Fibroblast of peridontal ligament (primary cell): ENCODE measurements around the gene IRF2BP1.
"Not testable (repeated sequence)": the region's sequence is repeated elsewhere in the genome, so short reads cannot be mapped to it uniquely, and the experiment has no call there.

ENCODE experiments used
- DNase-seq: peaks from one replicate; pipeline ENCODE4 v3.0.0-alpha.2; 2010; ENCODE audit errors: extremely low read depth

The IRF2BP1 gene

DNA sequence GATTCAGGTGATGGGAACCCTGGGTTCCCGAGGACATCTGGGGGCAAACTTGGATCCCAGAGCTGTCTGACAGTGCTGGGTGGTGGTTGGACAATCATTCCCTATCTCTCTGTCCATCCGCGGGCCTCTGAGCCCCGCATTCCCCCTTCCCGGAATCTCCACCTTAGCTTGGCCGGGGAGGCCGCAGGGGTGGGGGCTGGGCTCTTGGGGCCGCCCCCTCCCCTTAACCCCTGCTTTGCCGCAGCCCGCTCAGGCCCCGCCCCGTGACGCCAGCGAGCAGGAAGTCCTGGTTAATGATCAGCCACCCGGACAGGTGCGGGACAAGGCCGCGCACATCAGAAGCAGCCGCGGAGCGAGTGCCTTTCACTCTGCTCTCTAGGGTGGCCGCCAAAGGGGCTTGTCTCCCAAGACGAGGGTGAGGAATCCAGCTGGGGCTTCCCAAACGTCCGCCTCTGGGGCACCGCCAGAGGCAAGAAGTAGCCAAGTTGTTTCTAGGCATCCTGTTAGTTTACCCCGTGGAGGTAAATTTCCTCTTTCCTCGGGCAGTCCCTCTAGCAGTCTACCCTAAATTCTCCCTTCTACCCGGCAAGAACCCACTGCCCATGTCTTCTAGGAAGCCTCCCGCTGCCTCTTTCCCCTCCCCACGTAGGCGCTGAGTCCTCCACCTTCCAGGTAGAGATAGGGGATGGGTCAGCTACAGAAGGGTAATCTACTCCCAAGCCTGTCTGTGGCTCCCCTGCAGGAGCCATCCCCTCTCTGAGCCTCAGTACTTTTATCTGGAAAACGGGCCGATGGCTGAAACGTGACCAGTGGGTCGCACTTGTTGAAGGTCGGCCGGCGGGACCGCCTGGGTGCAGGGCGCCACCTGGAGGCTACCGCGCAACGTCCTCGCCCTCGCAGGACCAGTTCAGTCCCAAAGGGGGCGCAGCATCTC is 3.0 kb downstream of the IRF2BP1 start:
- DNase-seq: peak; percentile 86

DNA sequence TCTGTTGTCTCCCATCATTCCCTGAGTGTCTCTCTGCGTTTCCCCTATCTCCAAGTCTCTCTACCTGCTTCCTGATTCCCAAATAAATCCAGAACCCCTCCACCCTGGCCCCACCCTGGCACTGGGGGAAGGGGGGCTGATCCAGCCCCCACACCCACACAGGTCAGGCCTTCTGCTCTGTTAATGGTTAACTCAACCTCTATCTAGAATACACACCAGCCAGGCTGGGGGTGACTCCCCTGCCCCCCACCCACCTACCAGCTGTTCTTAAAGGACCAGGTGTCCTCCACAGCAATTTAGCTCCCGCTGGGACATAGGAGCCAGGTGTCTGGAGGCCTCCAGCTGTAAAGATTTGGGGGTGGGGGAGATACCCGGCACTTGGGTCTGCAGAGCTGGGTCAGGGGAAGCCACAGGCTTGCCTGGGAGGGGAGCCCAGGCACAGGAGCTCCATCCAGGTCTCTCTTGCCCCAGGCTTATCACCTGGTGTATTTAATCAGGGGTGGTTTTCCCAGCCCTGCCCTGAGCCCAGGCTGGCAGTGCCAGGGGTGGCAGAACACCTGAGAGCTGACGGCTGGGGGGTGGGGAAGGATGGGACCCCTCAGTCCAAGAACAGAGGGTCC is 3.9 kb downstream of the IRF2BP1 start:
- DNase-seq: no peak

DNA sequence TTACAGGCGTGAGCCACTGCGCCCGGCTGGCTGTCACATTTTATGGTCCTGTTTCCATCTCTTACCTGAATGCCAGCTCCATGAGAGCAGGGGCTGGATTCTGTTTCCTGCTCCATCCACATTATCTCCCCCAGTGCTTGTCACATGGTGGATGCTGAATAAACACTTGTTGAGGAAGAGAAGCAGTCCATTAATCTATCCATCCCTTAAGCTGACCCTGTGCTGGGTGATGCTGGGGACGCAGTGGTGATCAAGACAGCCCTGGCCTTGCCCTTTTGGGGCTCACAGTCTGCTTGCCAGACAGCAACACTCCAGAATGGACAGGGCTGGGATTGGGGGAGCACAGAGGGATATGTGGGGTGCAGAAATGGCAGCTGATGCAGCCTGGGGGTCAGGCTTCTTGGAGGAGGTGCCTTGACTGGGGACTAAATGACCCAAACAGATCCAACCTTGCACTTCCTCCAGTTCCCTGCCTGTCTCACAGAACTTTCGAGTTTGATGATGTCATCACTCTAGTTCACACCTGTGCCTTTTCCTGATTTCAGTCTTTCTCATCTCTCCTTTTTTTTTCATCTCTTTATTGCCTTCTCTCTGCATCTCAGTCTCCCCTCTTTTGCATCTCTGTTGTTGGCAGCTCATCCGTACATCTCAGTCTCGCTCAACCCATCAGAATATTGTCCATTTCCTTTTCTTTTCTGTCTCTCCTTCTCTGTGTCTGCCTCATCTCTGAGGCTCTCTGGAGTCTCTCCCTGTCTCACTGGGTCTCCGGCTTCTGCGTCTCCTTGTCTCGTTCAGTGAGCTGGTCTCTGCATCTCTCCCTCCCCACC is 4.6 kb downstream of the IRF2BP1 start:
- DNase-seq: no peak

DNA sequence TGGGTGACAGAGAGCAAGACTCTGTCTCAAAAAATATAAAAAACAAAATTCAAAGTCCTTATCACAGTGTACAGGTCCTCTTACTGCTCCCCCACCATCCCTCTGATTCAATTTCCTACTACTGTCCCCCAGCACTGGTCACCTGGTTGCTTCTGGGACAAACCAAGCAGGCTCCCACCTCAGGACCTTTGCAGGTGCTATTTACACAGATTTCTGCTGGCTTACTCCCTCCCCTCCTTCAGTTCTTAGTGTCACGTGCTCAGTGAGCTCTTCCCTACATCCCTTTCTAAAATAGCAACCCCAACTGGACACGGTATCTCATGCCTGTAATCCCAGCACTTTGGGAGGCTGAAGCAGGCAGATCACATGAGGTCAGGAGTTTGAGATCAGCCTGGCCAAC is 6.0 kb downstream of the IRF2BP1 start:
- no peak for DNase-seq

DNA sequence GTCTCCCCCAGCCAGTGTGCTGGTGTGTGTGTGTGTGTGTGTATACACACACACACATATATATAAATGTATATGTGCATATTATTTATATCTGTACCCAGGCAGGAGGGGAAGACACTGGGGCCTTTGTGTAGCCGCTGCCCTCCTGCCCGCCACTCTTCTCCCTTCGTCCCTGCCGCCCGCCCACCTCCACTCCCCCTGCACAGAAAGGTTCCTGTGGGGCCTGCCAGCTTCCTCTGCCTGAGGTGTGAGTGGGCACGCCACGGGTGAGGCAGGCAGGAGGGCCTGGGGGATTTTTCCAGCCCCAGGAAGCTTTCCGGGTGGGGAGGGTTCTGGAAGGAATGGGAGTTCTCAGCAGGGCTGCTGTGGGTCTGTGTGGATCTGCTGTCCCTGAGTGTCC is 6.9 kb downstream of the IRF2BP1 start:
- no peak for DNase-seq

DNA sequence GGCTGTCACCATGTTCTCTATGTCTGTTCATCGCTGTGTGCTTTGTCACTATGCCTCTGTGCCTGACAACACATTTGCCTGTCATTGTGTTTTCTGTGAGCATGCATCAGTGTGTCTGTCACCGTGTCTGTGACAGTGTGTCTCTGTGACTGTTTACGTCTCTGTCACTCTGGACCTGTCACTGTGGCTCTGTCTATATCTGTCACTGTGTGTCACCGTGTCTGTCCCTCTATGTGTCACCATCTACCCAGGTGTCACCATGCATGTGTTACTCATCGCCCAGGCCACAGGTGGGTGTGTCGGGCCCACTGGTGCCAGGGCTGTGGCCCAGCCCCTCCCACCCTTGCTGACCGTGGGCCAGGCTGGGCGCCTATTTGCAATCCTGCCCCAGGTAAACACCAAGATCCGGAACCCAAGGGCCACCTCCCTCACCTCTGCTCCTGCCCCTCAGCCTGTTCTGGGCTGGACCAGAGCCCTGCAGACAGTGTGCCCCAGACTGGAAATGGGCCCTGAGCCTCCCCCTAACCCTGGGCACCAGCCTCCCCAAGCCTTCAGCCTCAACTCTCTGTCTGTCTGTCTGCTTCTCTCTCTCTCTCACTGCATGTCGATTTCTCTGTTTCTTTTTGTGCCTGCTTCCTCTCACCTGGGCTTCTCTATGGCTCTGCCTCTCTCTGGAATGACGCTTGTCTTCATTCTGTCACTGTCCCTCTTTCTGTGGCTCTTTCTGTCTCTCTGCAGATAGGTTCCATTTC is 7.7 kb downstream of the IRF2BP1 start:
- DNase-seq: no peak

DNA sequence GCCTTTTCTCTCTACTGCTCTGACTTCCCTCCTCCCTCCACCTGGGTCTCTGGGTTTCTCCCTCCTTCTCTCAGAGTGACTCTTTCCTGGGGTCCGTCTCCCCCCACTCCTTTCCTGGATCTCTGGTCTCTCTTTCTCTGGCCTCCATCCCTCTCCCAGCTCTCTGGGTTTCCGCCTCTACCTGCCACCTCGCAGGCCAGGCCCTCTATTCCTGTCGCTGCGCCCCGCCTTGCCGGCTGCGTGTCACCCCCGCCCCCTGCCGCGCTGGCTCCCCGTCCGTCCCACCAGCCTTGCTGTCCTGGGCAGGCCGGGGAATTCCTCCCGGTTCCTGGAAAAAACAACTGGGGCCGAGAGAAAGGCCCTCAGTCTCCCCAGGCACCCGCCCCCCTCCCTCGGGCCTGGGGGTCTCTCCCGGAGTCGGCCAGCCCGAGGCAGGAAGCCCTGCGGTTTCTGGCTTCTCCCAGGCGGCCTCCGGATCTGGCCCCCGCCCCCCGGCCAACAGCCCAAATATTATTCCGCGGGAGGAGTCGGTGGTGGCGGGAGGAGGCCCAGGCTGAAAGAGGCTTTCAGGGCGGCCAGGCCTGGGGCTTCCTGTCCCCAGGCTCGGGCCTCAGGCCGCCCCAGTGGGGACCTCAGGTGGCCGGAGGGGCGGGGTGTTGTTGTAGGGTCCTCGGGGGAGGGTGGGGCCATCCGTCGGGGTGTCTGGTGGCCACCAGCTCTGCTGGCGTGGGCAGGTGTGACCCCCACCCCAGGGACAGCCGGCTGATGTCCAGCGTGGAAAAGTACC is 9.3 kb downstream of the IRF2BP1 start:
- no peak for DNase-seq

DNA sequence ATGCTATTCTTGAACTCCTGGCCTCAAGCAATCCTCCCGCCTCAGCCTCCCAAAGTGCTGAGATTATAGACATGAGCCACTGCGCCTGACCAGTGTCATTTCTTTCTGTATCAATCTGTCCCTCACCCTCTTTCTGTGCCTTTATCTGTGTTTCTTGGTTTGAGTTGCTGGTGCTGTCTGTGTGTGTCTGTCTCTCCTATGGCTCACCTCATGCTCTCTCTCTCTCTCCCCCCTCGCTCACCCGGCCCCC is 9.9 kb downstream of the IRF2BP1 start:
- no peak for DNase-seq

DNA sequence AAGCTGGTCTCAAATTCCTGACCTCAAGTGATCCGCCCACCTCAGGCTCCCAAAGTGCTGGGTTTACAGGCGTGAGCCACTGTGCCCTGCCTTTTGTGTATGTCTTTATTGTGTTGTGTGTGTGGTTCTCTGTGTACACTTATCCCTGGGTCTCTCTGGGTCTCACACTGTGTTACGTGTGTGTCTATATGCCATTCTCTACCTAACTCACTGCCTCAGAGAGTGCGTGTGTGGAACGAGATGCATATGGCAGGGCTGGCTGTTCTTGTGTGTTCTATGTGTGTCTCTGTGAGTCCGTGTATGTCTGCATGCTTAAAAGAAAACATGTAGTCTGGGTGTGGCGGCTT is 11.3 kb downstream of the IRF2BP1 start:
- DNase-seq: no peak

DNA sequence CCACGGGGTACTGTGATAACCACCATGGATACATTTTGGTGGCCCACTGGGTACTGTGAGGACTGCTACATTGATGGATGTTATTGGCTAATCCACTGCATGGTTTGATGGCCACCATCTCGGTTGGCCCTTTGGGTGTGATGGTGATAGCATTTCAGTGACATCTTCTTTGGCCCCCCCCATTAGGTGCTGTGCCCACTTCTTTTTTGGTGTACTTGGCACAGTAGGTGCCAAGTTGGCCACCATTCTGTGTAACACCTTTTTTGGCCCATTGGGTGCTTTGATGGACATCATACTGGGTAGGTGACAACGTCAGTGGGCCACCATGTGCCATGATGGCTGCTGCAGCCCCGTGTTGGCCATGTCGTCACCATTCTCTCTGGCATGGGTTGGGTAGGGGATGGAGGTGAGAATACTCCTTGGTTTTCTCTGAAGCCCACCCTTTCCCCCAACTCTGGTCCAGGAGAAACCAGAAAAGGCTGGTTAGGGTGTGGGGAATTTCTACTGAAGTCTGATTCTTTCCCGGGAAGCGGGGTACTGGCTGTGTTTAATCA is 12.6 kb downstream of the IRF2BP1 start:
- no peak for DNase-seq

DNA sequence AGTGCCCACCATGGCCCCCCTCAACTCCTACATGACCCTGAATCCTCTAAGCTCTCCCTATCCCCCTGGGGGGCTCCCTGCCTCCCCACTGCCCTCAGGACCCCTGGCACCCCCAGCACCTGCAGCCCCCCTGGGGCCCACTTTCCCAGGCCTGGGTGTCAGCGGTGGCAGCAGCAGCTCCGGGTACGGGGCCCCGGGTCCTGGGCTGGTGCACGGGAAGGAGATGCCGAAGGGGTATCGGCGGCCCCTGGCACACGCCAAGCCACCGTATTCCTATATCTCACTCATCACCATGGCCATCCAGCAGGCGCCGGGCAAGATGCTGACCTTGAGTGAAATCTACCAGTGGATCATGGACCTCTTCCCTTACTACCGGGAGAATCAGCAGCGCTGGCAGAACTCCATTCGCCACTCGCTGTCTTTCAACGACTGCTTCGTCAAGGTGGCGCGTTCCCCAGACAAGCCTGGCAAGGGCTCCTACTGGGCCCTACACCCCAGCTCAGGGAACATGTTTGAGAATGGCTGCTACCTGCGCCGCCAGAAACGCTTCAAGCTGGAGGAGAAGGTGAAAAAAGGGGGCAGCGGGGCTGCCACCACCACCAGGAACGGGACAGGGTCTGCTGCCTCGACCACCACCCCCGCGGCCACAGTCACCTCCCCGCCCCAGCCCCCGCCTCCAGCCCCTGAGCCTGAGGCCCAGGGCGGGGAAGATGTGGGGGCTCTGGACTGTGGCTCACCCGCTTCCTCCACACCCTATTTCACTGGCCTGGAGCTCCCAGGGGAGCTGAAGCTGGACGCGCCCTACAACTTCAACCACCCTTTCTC is 13.6 kb downstream of the IRF2BP1 start:
- no peak for DNase-seq

DNA sequence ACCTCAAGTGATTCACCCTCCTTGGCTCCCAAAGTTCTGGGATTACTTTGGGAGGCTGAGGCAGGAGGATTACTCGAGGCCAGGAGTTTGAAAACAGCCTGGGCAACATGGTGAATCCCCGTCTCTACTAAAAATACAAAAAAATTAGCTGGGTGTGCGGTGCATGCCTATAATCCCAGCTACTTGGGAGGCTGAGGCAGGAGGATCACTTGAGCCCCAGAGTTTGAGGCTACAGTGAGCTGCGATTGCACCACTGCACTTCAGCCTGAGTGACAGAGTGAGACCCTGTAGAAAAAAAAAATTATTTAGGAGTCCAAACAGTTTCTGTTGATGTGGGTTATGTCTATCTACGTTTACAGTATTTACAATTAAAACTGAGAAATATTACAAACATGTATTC is 15.1 kb downstream of the IRF2BP1 start:
- DNase-seq: no peak

DNA sequence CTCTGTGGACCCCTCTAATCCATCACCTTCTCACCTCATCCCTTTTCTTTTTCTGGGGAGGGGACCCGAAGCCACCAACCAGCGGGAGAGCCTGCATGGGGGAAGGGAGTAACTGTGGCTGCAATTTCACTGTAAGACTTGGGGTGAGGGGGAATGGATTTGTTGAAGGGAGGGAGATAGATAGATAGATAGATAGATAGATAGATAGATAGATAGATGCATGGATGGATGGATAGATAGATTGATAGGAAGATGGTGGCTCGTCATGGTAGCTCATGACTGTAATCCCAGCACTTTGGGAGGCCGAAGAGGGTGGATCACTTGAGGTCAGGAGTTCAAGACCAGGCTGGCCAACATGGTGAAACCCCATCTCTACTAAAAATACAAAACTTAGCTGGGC is 18.7 kb downstream of the IRF2BP1 start:
- DNase-seq: not testable (repeated sequence)

DNA sequence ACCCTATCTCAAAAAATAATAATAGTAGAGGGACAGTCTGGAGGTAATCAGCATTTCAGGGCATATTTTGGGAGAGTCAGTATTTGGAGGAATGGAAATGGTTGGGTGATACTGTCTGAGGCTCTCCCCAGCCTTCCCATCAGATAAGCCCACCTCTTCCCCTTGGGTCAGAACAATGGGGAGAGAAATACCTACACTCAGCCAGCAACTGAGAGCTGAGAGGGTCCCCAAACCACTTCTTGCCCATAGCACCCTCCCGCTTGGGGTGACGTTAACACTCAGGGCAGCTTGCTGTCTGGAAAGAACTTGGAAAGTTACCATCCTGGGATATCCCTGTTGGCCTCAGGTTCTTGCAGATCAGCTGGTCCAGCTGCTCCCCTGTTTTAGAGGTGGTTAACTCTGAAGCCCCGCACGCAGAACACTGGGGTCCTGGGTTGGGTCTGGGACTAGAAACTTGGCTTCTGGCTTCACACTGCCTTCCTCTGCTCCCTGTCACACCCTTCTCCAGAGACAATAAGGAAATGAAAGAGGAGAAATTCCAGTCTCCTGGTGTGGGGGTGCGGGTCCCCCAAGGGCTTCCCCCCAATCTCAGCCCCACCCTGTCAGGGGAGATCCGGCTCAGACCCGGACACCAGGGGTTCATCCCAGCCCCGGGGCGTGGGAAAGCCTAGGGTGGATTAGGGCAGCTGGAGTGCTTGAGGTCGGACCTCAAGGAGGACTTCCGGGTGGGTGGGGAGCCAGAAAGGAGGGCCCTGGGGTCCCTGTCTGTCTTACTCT is 19.4 kb downstream of the IRF2BP1 start:
- DNase-seq: no peak

DNA sequence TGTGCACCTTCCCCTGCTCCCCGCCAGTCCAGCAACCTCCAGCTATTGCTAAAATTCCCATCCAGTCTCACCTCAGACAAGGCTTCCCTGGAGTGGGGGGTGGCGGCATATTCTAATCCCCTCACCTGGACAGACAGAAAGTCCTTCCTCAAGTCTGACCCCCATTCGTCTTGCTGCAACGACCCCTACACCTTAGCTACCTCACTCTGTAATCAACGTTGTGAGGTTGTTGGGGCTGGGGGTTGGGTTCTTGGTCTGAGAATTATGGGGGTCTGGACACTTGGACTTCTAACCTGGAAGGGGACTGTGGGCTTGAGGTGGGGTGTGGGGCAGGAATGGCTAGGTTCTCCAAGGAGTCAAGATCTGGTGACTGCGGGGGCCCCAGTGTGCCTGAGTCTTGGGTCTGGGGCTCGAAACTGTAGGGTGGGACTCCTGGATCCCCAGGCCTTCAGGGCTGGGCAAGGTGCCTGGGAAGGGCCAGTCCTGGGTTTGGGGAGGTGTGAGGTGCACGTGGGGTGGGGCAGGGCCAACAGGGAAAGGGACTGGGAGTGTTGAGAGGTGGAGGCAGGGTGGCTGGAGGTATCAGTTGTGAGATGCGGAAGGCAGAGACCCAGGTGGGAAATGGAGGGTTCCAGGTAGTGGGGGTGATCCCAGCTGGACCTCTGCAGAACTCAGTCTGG is 20.5 kb downstream of the IRF2BP1 start:
- DNase-seq: no peak

DNA sequence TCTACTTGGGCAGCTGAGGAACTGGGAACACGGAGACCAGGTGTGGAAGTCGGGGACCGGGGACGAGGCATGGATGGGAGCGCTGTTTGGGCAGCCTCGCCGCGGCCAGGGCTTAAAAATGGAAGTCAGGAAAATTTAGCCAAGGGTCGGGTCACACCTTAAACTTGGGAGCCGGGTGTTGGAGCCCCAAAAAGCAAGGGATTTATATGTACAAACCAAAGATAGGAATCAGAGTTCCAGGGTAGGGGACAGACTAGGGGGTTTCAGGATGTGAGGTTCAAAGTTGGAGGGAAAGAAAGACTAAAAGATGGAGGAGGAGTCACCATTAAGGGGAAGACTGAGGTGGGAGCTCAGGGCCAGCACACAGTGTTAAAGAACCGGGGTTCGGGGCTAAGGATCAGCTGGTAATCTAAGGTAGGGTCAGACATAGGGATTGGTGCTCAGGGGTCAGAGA is 21.3 kb downstream of the IRF2BP1 start:
- DNase-seq: no peak

DNA sequence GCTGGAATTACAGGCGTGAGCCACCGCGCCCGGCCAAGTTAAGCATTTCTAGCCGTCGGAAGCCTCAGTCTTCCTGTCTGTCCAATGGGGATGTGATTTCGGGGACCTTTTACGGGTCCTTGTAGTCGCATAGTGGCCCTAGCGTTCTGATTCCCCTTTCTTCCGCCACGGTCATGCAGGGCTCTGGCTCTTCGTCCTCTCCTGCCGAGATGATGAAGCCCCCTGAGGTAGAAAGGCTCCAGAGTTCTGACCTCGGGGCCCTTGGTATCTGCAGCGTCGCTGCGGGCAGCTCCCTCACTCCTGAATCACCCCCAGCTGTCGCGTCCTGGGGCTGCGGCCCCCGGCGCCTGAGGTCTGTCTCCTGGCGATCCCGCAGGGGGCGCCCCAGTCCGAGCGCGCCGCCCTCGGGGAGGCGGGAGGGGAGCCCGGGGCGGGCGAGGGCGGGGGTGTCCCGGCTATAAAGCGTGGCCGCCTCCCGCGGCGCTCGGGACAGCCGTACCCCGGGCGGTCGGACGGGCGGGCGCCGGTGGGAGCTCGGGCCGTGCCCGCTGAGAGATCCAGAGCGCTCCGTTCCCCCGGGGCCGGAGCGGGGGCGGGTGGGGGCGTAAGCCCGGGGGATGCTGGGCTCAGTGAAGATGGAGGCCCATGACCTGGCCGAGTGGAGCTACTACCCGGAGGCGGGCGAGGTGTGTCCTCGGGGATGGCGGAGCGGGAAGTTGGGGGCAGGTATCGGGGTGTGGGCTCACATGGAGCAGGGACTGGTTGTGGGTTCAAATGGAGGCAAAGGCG is 21.9 kb downstream of the IRF2BP1 start, which contains the start of gene FOXA3:
Gene FOXA3 (plus strand): TSS at position 487 of the 789 bp plus-strand sequence. CDS start 131 bp downstream, at position 618.
- no peak for DNase-seq
